ENCODE measurements around the gene ZNF276.
"Not testable (repeated sequence)": the region's sequence is repeated elsewhere in the genome, so short reads cannot be mapped to it uniquely, and the experiment has no call there.

ZNF276 gene

GRCh38 chr16:89738072-89738377, 16.7 kb downstream of the ZNF276 start:
- no peak for DNase-seq

- DNase-seq: no peak
Observed at GRCh38 chr16:89738538-89739317, 17.4 kb downstream of the ZNF276 start.

DNA sequence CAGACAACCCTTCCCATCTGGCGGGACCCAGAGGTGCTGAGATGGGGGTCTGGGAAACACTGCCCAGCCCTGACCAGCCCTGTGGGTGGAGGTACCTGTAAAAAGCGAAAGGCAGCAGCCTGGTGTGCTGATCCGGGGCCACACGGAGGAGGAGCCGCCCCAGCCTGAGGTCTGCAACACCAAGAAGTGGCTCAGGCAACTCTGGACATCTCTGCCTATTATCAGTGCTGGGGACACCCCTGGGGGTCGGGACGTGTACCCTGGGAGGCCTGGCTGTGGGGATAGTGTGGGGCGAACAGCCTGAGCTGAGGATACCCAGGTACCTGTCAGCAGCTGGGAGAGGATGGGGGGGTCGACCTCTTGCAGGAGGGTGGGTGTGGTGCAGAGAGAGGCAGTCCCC, 18.0 kb downstream of the ZNF276 start:
- DNase-seq: no peak

DNA sequence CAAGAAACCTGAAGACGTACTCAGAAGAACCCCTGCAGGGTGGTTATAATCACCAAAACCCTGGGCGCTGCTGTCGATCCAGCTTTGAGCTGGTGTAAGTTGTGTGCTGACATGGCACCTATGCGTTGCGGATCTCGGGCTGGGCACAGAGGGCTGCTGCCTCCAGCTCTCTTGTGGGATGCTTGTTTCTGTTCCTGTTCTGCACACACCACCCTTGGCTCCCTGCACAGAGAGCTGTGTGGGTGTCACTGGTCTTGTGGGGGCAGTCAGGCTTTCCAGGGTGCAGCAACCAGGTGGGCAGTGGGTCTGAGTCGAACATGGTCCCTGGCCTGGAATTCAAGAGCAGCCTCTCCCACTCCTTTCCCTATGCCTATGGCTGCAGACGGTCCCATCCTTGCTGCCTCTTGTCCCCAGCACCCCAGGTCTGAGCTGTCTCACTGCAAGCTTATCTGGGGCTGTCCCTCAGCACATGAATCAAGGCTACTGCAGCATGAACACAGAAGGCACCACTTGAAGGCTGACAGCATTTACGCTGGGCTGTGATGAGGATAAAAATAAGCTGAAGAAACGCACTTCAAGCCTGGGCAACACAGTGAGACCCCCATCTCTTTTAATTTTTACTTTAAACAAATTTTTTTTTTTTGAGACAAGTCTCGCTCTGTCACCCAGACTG, 20.1 kb downstream of the ZNF276 start:
- DNase-seq: no peak

GRCh38 chr16:89742948-89743347, 21.6 kb downstream of the ZNF276 start:
- no peak for DNase-seq

DNA sequence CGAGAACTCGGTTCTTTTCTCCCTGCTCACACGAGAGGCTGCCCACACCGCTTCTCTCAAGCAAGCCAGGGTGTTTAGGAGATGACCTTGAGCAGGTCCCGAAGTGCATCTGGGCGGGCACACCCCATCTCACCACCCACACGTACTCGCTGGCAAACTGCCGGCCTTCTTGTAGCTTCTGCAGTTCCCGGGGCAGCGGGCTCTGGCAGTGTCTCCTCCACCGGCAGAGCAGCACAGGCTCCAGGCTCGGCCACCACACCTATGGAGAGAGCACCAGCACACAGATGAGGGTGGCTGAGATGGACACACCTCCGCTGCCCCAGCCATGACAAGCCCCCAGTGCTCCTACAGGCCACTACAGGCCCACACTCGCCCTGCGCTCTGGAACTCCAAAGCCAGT, 23.5 kb downstream of the ZNF276 start:
- DNase-seq: no peak

DNA sequence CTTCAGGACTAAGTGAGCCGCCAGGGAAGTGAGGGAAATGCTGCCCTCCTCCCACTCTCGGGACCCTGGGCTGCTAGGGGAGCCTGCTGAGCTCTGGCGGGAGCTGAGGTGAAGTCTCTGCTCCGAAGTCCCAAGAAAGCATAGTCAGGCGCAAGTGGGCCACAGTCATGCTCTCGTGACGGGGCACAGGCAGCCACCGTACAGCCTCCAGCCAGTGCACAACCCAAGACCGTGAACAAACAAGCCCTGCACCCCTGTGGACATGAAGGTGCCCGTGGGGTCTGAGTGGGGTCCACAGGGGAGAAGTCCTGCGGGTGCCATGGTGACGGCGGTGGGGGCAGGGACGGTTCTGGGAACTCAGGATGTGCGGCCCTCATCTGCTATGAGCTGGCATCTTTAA, 24.7 kb downstream of the ZNF276 start:
- no peak for DNase-seq

GRCh38 chr16:89748076-89748475, 26.7 kb downstream of the ZNF276 start:
- no peak for DNase-seq

- DNase-seq: no peak
Observed at GRCh38 chr16:89748921-89749320, 27.6 kb downstream of the ZNF276 start.

- no peak for DNase-seq
Observed at GRCh38 chr16:89749637-89750036, 28.3 kb downstream of the ZNF276 start.

DNA sequence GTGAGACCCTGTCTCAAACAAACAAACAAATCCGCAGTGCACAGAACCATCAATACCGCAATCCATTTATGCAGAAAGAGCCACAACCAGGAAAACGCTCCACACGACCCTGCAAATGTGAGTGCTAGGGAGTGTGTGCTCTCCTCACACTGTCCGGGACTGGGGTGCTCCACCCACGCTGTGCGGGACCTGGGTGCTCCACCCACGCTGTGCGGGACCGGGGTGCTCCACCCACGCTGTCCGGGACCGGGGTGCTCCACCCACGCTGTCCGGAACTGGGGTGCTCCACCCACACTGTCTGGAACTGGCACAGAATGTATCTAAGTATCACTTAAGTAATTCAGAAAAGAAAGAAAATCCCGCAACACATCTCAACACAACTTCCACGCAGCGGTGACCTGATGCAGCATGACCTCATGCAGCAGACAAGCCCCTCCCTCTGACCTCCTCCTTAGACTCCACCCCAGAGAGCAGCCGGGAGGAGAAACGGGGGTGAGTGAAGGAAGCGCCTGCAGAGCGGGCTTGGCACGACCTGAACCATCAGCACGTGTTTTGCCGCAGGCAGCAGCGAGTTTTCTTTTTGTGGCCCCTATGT, 38.5 kb downstream of the ZNF276 start:
- peak; percentile 42 for DNase-seq

DNA sequence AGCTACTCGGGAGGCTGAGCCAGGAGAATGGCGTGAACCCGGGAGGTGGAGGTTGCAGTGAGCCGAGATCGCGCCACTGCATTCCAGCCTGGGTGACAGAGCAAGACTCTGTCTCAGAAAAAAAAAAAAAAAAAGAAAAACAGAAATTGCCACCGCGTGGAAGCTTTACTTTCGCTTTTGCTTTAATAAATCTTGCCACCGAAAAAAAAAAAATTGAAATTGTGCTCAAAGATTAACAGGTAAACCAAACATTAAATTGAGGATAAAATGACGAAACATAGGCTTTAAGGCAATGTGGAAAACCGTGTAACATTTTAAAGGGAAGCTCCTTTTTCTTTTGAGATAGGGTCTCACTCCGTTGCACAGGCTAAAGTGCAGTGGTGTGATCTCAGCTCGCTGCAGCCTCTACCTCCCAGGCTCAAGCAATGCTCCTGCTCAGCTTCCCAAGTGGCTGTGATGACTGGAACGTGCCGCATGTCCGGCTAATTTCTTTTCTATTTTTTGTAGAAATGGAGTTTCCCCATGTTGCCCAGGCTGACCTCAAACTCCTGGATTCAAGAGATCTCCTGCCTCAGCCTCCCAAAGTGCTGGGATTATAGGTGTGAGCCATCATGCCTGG, 40.1 kb downstream of the ZNF276 start:
- peak; percentile 44 for DNase-seq

DNA sequence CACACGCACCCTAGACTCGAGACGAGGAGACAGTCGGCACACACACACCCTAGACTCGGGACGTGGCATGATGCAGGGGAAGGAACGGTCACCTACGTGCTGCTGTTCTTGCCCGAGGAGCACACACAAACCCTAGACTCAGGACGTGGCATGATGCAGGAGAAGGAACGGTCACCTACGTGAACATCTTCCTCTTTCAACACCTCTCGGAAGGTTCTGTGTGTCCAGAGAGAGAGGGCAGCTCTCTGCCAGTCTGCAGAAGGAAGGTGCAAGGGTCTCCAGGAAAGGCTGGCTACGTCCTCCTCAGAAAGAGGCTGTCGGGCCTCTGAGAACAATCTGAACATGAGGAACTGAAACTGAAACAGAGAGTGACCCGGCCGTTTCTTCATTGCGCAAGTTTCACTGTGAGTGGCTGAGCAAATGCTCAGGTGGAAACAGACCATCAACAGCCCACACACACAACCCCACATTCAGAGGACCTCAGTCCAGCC, 43.4 kb downstream of the ZNF276 start:
- DNase-seq: peak; percentile 69

GRCh38 chr16:89765292-89765830, 44.0 kb downstream of the ZNF276 start:
- no peak for DNase-seq

DNA sequence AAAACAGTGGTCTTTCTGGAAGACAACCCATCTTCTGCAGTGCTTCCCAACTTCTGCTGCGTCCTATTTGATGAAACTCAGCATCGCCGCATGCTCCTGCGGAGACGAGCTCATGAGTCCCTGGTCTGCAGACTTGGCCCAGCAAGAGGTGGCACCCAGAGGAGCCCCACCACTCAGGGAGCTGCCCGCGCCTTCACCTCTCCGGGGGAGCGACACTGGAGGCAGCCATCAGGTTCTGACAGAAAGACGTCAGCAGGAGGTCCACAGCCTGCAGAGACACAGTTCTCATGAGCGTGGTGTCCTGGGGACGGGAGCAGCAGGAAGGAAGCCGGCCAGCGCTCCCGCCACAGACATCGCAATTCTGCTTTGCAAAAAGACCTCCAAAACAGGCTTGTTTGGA, 49.0 kb downstream of the ZNF276 start:
- DNase-seq: no peak

DNA sequence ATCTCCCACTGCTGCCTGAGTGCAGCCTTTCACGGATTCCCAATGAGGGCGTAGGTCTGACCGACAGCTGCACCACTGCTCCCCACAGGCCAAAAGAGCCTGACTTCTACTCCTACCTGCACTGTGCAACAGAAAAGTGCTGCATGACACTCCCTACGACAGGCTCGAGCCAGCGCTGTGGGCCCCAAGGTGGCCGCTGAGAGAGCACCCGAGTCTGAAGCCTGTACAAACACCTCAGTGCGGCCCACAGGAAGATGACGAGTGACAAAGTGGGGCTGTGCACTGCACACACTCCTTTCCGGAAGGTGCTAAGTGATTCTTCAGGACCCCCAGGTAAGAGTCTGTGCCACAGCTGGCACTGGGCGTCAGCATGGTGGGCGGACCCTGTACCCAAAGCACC, 53.9 kb downstream of the ZNF276 start:
- no peak for DNase-seq

GRCh38 chr16:89778211-89778610, 56.9 kb downstream of the ZNF276 start:
- DNase-seq: not testable (repeated sequence)

GRCh38 chr16:89779231-89779908, 58.0 kb downstream of the ZNF276 start:
- DNase-seq: no peak

DNA sequence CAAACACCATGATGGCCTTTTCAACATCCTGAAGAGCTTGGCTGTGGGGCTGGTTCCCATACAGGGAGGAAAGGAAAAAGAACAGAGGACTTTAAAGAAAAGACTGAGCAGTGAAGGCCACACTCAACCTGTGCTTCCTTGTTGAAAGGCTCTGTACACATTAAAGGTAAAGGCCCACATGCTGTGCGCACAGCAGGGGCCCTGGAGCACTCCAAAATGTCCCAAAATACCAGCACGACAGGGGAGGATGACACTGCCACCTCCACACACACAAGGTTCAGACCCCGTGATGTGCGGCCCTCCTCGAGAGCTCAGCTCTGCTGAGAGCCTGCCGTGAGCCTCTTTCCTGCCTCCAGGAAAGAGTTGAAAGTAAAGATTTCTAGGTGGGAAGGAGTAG, 58.6 kb downstream of the ZNF276 start:
- DNase-seq: no peak

- no peak for DNase-seq
Observed at GRCh38 chr16:89782489-89782888, 61.2 kb downstream of the ZNF276 start.

DNA sequence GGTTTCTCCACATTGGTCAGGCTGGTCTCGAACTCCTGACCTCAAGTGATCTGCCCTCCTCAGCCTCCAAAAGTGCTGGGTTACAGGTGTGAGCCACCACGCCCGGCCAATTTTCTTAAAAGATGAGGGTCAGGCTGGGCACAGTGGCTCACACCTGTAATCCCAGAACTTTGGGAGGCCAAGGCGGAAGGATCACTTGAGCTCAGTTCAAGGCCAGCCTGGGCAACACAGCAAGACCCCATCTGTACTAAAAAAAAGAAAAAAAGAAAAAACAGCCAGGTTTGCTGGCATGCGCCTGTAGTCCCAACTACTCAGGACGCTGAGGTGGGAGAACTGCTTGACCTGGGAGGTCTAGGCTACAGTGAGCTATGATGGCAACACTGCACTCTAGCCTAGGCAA, 62.6 kb downstream of the ZNF276 start:
- DNase-seq: not testable (repeated sequence)

DNA sequence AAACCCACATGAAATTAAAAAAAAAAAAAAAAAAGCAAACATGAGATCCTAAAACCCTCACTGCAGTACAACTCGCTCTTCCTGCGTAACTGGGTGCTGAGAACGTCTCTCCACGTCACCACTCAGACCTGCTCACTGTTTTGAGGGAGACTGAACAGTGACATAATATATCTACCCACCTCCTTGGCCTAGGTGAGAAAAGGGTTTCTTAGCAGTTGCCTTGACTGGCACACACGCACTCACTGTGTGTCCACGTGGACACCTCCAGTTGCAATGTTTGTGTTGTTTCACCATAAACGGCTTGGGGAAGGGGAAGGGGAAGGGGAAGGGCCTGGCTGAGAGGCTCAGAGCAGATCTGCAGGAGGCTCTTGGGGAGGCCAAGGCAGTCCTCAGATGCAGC, 63.1 kb downstream of the ZNF276 start:
- peak; percentile 45 for DNase-seq
